Measurements from ENCODE around the gene GNAS-AS1. TPM values are rescaled to one million over a fixed set of nuclear protein-coding genes. Genes with fewer than 3 reads are reported as not detected.

Gene GNAS-AS1
- total and polyA plus RNA-seq, 12 donors: 0.09 to 1.00 (median 0.24) TPM; not detected in 5

DNA sequence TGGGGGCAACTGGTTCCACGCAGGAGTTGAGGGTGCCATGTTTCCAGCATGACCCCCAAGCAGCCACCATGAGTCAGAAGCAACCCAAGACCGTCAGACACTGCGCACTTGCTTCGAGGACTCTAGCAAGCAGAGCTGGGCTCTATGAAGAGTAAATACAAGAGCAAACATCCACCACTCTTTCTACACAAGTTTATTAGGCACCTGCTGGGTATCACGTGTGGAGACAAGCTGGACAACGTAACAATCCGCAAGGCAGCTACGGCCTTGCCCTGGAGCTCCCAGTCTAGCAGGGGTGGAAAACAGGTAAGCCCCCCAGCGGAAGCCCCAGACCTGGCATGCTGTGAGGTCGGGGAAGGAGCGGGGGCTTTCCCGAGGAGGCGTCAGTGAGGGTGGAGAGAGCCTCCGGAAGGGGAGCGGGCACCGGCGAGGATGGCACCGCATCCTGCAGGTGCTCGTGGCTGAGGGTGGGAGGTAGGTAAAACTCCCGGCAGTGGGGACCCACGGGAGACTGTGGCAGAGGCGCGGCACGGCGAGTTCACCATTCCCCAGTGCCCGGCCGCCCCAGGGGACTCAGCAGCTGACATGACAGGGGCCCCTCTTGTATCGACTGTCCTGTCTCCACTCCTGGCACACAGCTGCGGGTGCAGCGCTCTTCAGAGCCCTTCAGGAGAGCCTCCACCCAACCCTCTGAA lies 33.6 kb downstream of the GNAS-AS1 start:
- intact Hi-C loops (cut with DNase I): no loop called here
- TF ChIP-seq POLR2A (IDR thresholded peaks at IDR 0.05): no peak
- TF ChIP-seq, protein P1, sequence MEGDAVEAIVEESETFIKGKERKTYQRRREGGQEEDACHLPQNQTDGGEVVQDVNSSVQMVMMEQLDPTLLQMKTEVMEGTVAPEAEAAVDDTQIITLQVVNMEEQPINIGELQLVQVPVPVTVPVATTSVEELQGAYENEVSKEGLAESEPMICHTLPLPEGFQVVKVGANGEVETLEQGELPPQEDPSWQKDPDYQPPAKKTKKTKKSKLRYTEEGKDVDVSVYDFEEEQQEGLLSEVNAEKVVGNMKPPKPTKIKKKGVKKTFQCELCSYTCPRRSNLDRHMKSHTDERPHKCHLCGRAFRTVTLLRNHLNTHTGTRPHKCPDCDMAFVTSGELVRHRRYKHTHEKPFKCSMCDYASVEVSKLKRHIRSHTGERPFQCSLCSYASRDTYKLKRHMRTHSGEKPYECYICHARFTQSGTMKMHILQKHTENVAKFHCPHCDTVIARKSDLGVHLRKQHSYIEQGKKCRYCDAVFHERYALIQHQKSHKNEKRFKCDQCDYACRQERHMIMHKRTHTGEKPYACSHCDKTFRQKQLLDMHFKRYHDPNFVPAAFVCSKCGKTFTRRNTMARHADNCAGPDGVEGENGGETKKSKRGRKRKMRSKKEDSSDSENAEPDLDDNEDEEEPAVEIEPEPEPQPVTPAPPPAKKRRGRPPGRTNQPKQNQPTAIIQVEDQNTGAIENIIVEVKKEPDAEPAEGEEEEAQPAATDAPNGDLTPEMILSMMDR (IDR thresholded peaks at IDR 0.05): no peak
- Histone ChIP-seq H3K9me3 (replicated peaks in 1 of 3) (no peaks in the 10 kb centered on the region), H3K27me3 (no peaks in the 10 kb centered on the region), H3K27ac (no peak overlapping the region), H3K4me1 (replicated peaks in 1 of 2) (no peaks in the 10 kb centered on the region), H3K4me3 (no peak overlapping the region), H3K36me3 (replicated peaks in 1 of 2) (no peaks in the 10 kb centered on the region)
- DNase-seq: no peak
- 90 to 97% (median 93%) methylated on average over 11 to 30 of the region's 30 CpGs for WGBS, 4 donors

DNA sequence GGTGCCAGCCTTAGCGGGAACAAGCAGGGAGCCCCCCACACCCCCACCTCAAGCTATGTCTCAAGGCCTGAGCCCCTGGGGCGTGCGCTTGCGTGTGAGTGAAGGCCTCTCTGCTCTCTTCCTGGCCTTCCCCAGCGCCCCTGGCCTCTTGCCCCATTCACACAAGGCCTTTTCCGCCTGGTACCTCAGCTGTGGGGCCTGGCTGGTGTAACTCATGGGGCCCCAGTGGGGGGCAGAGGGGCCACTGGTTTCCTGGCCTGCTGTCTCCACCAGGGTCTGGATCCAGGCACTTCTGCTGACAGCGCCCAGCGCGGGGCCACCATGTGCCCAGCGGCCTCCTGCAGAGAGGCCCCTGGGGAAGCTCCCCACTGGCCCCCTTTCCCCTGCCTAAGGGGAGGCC lies 34.7 kb downstream of the GNAS-AS1 start:
- no peak for DNase-seq
- 86 to 91% (median 90%) methylated on average over 8 to 10 of the region's 10 CpGs; no CpG with 5 or more reads in 1 of the 4 donors for WGBS, 4 donors
- Histone ChIP-seq H3K9me3 (replicated peaks in 1 of 3) (no peaks in the 10 kb centered on the region), H3K36me3 (replicated peaks in 1 of 2) (no peaks in the 10 kb centered on the region), H3K4me3 (no peak overlapping the region), H3K27ac (no peak overlapping the region), H3K4me1 (replicated peaks in 1 of 2) (no peaks in the 10 kb centered on the region), H3K27me3 (no peaks in the 10 kb centered on the region)
- TF ChIP-seq, protein P1 (IDR thresholded peaks at IDR 0.05): no peak
- no peak for TF ChIP-seq POLR2A (IDR thresholded peaks at IDR 0.05)
- intact Hi-C loops (cut with DNase I): no loop called here

DNA sequence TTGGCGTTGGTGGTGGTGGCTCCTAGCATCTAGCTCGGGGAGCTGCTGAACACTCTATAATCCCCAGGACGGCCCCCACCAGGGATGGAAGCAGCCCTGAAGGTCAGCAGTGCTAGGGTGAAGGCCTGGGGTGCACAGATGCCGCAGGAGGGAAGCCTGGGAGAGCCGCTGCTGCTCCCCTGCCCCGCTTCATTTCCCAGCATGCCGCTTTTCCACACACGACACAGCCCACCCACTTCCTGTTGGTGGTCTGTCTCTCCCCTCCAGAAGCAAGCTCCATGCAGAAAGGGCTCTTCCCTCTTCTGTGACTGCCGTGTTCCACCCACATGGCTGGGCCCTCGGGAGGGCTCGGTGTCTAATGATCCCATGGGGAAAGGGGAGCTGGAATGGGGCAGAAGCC lies 35.3 kb downstream of the GNAS-AS1 start:
- WGBS, 4 donors: 82 to 88% (median 83%) methylated on average over 5 to 11 of the region's 11 CpGs
- no peaks in the 10 kb centered on the region for H3K36me3 ChIP-seq (replicated peaks in 1 of 2)
- no peak for TF ChIP-seq POLR2A (IDR thresholded peaks at IDR 0.05)
- TF ChIP-seq, protein P1 (IDR thresholded peaks at IDR 0.05): no peak

DNA sequence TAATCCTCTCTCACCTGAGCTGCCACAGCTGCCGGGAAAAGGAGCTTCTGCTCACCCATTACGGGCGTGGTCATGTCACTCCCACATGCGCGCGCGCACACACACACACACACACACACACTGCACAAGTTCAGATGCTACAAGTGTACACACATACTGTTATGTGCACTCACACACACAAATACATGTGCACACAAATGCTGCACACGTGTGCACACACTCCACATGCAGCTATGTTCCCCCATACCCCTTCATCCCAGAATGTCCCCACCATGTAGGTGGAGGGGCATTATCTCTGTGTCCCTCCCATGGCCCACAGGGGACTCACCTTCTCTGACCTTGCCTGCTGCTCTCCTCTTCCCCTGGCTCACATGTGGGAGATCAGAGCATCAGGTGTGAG lies 37.3 kb downstream of the GNAS-AS1 start:
- intact Hi-C loops (cut with DNase I): no loop called here
- 79 to 90% (median 87%) methylated on average over 8 of the region's 8 CpGs for WGBS, 4 donors

More for the DNA sequence above, 35.3 kb downstream of the GNAS-AS1 start:
- H3K4me1 ChIP-seq (replicated peaks in 1 of 2): no peaks in the 10 kb centered on the region
- DNase-seq: no peak
- intact Hi-C loops (cut with DNase I): no loop called here
- H3K27ac ChIP-seq: no peak overlapping the region
- no peaks in the 10 kb centered on the region for H3K27me3 ChIP-seq
- H3K4me3 ChIP-seq: no peak overlapping the region
- no peaks in the 10 kb centered on the region for H3K9me3 ChIP-seq (replicated peaks in 1 of 3)

More for the DNA sequence above, 37.3 kb downstream of the GNAS-AS1 start:
- Histone ChIP-seq H3K36me3 (replicated peaks in 1 of 2) (no peaks in the 10 kb centered on the region), H3K4me3 (no peak overlapping the region), H3K4me1 (replicated peaks in 1 of 2) (no peaks in the 10 kb centered on the region), H3K27me3 (no peaks in the 10 kb centered on the region), H3K9me3 (replicated peaks in 1 of 3) (no peaks in the 10 kb centered on the region), H3K27ac (no peak overlapping the region)
- TF ChIP-seq POLR2A (IDR thresholded peaks at IDR 0.05): no peak
- TF ChIP-seq, protein P1 (IDR thresholded peaks at IDR 0.05): no peak
- no peak for DNase-seq

Measured in adrenal gland (tissue), 12 donors.